Measurements from ENCODE around the gene TCEANC2.

Gene TCEANC2

DNA sequence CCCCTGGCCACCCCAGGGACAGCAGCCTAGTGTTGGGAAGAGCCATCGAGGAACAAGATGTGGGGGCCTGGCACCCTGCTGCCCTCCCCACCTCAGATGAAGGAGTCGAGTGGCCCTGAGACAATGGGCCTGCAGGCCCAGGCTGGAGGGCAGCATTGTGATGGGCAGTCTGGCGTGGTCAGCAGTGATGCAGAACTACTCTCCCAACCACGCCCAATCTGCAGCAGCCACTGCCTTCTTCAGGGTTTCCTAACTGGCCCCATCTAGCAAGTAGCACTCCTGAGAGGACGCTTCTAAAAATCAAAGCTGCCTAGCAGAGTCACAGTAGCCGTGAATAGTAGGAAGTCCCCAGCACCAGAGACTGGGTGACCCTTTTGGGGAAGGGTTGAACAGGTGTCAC lies 80.9 kb downstream of the TCEANC2 start:
- no peak for DNase-seq

DNA sequence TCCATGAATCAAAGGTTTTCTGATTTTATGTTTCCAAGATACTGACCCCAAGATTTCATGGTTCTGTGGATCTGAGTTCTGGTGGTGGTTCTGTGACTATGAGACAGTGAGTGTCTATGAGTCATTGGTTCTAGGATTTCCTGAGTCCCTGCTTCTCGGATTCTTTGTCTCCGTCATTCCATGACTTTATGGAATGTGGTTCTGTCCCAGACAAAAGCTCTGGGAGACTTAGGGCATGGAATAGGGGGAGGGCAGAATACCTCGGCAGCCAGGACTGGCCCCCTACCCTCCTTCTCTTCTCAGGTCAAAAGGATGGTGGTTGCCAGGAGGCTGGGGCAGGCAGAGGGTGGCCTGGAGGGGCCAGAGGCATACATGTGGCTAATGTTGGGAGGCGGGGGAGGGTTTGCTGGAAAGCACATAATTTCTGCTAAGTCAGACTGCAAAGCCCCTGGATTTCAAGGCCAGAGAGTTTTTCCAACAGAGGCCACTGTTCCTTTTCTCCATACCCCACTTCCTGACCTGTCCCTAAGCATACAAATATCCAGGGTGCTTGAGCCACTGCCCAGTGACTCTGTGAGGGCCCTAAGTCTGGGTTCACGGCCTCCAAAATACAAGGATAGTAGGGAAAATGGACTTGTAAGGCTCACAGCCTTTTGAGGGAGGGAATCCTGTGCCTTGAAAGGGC lies 82.2 kb downstream of the TCEANC2 start:
- no peak for DNase-seq

DNA sequence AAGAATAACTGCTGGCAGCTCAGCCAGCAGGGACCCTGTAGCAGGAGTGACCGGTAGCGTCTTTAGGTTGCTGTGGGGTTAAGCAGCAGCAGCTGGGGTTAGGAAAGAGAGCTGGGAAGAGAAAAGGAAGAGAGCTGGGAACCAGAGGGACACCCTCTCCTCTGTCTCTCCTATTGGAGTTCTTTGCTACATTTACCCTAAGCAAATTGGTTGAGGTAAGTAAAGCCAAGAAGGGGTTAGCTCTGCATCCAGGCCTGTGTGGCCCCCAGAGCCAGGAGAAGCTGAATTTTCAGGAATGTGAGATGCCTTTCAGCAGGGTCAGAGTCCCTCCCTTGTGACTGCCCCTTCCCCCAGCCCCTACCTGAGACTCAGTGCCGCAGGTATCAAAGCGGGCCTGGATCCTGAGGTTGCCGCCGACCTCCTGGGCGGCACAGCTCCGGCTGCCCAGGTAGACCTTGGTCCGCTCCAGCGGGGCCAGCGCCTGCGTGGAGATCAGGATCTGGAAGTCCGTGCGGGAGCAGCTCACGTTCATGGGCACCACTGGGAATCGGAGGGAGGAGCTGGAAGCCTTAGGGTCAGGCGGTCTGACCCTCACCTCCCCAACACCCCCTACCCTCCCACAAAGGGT lies 83.0 kb downstream of the TCEANC2 start:
- DNase-seq = no peak

DNA sequence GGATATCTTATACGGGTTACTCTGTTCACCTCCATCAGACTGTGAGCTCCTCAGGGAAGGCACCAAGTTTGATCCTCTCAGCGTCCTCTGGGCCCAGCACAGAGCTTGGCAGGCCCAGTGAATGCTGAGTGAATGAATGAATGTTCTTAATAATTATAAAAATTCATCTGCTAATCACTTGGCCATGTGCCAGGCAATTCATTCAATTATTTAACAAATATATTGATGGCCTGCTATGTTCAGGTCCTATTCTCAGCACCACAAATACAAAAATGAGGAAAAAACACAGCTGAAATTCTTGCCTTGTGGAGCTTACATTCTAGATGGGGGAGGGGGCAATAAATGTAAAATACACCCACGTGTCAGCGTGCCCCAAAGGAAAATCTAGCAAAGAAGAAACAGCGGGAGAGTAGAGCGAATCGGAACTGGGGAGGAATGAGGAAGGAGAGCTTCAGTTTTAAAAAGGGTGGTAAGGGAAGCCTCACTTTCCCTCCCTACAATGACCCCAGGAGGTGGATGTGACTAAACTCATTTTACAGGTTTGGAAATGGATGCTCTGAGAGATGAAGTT lies 83.6 kb downstream of the TCEANC2 start:
- no peak for DNase-seq

DNA sequence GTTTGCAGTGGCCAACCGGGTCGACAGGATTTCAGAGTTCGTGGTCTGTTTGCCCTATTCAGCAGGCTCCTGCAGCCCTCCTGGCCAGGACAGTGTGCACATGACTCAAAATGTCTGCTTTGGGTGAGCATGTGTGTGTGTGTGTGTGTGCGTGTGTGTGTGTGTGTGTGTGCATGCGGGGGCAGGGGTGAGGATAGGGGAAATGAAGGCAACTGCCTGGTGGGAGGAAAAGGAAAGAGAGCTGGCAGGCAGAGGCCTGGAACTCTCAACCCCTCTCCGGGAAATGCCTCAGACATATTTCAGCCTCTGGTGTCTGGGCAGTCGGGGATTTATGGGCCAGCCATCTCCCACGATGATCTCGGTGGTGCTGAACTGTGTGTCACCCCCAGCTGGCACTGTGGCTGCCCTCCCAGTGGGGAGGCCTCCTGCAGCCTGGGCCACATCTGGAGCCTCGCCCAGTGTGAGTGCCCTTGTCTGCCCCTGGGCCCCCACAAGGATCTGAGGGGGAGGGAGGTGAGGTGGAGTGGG lies 84.2 kb downstream of the TCEANC2 start:
- no peak for DNase-seq

DNA sequence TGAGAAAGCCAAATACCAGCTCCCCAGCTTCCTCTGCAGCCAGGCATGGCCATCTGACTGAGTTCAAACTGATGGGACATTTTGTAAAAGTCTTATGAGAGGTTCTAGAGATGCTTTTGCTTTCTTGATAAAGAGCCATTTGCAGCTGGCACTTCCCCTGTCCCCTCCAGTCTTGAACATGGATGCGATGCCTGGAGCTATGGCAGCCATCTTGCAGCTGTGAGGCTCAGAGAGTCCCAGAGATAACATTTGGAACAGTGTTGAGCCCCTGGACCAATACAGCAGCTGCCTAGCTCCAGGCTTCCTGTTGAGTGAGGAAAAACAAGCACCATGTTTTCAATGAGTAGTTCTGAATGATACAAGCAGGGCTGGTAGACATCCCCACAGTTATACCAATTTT lies 85.6 kb downstream of the TCEANC2 start:
- no peak for DNase-seq

DNA sequence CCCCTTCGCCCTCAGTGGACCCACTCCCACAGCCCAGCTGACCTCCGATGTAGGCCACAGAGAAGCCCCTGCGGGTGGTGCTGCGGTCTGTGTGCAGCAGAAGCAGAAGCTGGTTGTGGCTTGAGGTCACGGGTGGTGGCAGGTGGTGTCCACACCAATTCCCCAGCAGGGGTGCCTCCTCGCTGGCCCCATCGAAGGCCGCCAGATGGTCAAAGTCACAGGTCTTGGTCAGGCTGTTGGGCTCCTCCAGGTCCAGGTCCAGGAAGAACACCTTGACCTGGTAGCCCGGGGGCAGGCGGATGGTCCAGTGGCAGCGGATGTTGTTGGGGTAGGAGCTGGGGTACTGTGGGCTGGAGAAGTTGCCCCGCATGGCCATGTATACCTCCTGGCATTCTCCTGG lies 86.3 kb downstream of the TCEANC2 start:
- DNase-seq = no peak

DNA sequence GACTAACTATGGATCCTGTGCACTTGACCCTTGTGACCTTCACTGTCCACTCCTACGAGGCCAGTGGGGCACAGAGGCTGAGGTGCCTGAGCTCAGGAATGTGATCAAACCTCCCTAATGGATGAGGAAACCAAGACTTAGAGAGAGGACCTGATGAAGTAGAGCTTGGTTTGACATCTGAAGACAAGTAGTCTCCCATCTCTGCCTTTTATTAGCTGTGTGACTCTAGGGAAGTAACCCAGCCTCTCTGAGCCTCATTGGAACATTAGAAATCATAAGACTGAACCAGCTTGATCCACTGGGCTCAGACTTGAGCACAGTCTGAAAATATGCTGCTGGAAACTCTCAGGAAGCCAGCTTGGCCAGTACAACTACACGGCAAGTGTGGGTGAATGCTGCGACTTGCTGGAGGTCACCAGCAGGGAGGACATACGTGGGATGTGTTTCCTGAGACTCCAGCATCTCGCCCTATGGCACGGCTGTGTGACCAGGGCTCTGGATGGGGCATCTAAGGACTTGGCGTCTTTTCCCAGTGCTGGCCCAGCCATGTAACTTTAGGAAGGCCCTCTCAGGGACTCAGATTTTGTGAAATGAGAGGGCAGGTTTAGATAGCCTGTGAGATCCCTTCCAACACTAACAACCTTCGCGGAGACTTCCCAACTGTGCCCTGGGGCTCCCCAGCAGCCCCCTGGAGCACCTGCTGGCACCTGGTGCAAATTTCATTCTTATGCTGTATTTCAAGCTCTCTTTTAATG lies 88.9 kb downstream of the TCEANC2 start:
- DNase-seq = no peak

DNA sequence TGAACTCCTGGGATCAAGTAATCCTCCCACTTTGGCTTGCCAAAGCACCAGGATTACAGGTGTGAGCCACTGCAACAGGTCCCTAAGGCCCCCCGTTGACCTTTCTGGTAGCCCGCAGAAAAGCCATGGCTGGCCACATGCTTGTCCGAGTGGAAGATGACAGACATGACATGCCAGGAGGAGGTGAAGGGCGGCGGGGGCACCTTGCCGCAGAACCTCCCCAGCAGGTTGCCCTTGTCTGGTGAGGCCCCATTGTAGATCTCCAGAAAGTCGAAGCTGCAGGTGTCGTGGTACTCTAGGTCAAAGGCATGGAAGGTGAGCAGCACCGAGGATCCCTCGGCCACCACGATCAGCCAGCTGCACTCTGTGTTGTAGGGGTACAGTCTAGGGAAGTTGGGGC lies 91.0 kb downstream of the TCEANC2 start:
- DNase-seq = no peak

DNA sequence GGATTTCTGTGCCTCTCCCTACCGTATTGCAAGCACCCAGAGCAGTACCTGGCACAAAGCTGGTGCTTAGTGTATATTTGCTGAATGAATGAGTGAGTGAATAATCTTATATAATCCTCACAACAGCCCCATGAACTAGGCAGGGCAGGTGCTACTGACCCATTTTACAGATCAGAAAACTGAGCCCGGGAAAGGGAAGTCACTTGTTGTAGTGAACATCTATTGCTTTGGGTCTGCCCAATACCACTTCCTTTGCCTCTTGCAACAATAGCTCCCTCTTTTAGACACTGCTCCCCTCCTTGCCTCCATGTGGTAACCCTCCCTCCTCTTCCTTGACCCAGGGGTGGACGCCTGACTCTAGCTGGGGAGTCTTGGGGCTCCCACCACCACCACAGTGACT lies 96.3 kb downstream of the TCEANC2 start:
- DNase-seq = no peak

DNA sequence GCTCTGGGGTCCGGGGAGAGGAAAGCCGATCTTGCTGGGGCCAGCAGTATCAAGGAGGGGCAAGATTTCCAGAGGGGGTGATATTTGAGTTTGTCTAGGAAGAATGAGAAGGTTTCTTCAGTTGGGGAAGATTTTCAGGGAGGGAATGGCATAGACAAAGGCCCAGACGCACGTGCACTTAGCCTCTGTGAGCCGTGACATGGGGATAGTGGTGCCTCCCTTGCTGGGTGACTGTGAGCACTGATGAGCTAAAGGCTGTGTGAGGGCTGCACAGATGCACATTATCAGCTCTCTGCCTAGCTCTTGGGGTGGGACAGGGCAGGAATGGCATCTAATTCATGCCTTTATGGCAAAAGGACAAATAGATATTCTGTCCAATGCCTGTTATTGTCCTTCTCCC lies 97.6 kb downstream of the TCEANC2 start:
- DNase-seq = no peak

DNA sequence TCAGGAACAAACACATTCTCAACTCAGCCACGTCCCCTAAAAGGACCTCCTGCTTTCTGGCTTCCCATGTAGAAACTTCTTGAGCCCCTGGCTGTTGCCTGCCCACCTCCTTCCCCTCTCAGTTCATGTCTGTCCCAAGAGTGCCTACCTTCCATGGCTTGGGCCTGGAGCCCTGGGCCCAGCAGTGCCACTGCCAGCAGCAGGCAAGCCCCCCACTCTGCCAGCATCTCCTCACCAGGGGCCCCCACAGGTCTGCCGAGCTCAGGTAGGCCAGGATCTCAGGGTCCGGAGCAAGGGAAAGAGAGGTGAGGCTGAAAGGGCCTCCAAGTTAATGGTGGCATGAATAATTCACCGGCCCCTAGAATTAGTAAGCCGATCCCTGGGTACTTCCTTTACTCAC lies 99.3 kb downstream of the TCEANC2 start, which contains the start of gene CDCP2:
Gene CDCP2 (minus strand): TSS at position 305 of the 400 bp plus-strand sequence. CDS start 78 bp downstream, at position 227.
- DNase-seq = no peak

DNA sequence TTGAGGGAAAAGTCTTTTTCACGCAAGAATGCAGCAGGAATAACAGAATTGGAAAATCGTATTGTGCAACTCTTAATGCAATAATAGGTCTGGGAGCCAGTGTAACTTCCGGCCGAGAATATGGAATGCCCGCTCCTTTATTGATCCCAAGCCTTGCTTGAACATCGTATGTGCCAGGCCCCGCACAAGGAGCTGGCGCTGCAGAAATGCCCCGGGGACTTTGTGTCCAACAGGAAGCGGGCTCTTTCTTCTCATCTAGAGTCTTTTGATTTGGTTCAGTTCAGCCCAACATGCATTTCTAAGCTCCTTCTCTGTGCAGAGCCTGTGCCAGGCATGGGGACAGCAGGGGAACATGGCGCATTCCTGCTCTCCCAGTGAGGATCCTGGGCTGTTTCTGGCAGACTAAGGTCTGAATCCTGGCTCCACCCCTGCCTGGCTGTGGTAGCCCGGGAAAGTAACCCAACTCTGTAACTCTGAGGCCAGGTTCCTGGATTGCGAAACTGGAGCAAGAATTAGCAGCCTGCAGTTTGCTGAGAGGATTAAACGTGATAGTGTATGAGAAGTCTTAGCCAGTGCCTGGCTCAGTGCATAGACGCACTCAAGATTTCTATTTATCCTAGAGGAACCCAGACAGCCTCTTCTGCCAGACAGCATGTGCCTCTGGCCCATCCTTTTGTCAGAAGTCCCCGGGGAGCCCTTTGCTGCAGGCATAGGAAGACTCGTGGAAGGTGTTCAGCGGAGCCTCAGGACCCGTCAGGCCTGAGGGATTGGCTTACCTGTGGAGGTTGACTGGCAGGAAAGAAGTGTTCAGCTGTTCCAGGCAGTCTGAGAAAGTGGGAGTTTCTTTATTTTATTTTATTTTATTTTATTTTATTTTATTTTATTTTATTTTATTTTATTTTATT lies 100.4 kb downstream of the TCEANC2 start:
- DNase-seq = peak in 4 of 51 donors; percentile 9 to 16 (median 12)

All from hypothalamus (tissue), 51 donors.